ENCODE data around the gene GALNT17. TPM values are rescaled to one million over a fixed set of nuclear protein-coding genes. Genes with fewer than 3 reads are reported as not detected.

GALNT17 gene
- total RNA-seq, 4 donors from 2014 or later = 4.4 to 33.8 (median 11.3) TPM

DNA sequence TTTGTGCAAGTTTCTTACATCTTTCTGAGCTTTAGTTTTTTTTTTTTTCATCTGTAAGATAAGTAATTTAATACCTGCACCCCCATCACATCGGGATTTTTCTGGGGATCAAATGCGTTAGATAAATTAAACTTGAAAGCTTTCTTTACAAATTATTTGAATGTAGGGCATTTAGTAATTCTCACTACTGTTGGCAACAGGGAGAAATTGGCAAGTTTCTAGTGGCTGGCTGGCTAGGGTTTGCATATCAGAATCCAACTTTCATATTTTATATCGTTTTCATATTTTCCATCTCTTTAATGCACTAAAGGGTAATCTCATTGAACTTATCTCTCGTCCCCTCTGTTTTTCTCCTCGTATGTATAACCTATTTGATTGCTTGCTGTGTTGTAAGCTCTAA is 412.9 kb downstream of the GALNT17 start:
- intact Hi-C loops (cut with DNase I; ENCODE audit: low total_unique reads) = no loop called here
- Histone ChIP-seq H3K36me3 (no peaks in the 10 kb centered on the region), H3K27me3 (no peaks in the 10 kb centered on the region), H3K27ac (no peak overlapping the region), H3K4me1 (no peaks in the 10 kb centered on the region), H3K4me3 (no peak overlapping the region), H3K9me3 (no peaks in the 10 kb centered on the region)
- TF ChIP-seq CTCF (IDR thresholded peaks at IDR 0.05) (no peak), POLR2A (IDR thresholded peaks at IDR 0.05) (no peak)
- DNase-seq = no peak

GRCh38 chr7:71547426-71547825 is 415.5 kb downstream of the GALNT17 start:
- H3K27me3 ChIP-seq = no peaks in the 10 kb centered on the region
- H3K4me3 ChIP-seq = no peak overlapping the region
- H3K27ac ChIP-seq = no peak overlapping the region
- DNase-seq = no peak
- intact Hi-C loops (cut with DNase I; ENCODE audit: low total_unique reads) = no loop called here
- H3K4me1 ChIP-seq = no peaks in the 10 kb centered on the region
- no peaks in the 10 kb centered on the region for H3K36me3 ChIP-seq
- TF ChIP-seq CTCF (IDR thresholded peaks at IDR 0.05) (no peak), POLR2A (IDR thresholded peaks at IDR 0.05) (no peak)
- H3K9me3 ChIP-seq = peaks cover 0 to 2% of the 10 kb centered on the region in 2 donors

GRCh38 chr7:71548746-71549145 is 416.8 kb downstream of the GALNT17 start:
- Histone ChIP-seq H3K9me3 (peaks cover 0 to 2% of the 10 kb centered on the region in 2 donors), H3K4me1 (no peaks in the 10 kb centered on the region), H3K4me3 (no peak overlapping the region), H3K36me3 (no peaks in the 10 kb centered on the region), H3K27ac (no peak overlapping the region), H3K27me3 (no peaks in the 10 kb centered on the region)
- no peak for DNase-seq
- TF ChIP-seq POLR2A (IDR thresholded peaks at IDR 0.05) (no peak), CTCF (IDR thresholded peaks at IDR 0.05) (no peak)
- intact Hi-C loops (cut with DNase I; ENCODE audit: low total_unique reads) = no loop called here

DNA sequence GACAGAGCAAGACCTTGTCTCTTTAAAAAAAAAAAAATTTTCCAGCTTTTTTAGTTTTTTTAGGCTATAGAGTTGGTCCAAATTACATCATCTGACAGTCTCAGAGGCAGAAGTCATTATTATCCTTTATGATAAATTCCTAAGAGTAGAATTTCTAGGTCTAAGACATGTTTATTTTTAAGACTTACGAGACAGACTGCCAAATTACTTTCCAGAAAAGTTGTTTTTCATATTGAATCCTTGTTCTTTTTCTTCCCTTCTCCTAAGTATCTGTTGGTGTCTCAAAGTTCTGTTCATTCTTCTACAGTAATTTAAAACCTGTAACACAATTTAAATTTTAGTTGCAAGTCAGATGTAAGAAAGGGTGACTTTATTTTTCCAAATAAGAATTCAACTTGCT is 421.4 kb downstream of the GALNT17 start:
- intact Hi-C loops (cut with DNase I; ENCODE audit: low total_unique reads) = no loop called here
- no peak for TF ChIP-seq POLR2A (IDR thresholded peaks at IDR 0.05)
- H3K4me3 ChIP-seq = no peak overlapping the region
- H3K27ac ChIP-seq = no peak overlapping the region
- H3K4me1 ChIP-seq = no peaks in the 10 kb centered on the region
- DNase-seq = no peak
- no peaks in the 10 kb centered on the region for H3K36me3 ChIP-seq
- H3K27me3 ChIP-seq = no peaks in the 10 kb centered on the region
- peaks cover 0 to 2% of the 10 kb centered on the region in 2 donors for H3K9me3 ChIP-seq

- Histone ChIP-seq H3K27ac (no peak overlapping the region), H3K4me3 (no peak overlapping the region), H3K36me3 (no peaks in the 10 kb centered on the region), H3K4me1 (no peaks in the 10 kb centered on the region), H3K27me3 (no peaks in the 10 kb centered on the region), H3K9me3 (peaks cover 0 to 2% of the 10 kb centered on the region in 2 donors)
- intact Hi-C loops (cut with DNase I; ENCODE audit: low total_unique reads) = no loop called here
- no peak for DNase-seq
- TF ChIP-seq CTCF (IDR thresholded peaks at IDR 0.05) (no peak), POLR2A (IDR thresholded peaks at IDR 0.05) (no peak)
These were observed 423.8 kb downstream of the GALNT17 start for GRCh38 chr7:71555758-71556157.

All from uterus (tissue), 4 donors.